Aorta (tissue), 5 donors: ENCODE measurements around the gene MACF1. TPM values are rescaled to one million over a fixed set of nuclear protein-coding genes. Genes with fewer than 3 reads are reported as not detected.

Experiments
- ATAC-seq: fragments of 200-7000 bp; cut with Tn5 transposase; one replicate; pipeline ENCODE4 v1.9.1; 2022; ENCODE audit warnings: moderate library complexity; ENCODE audit not compliant: low FRiP score
- DNase-seq, 2 donors: peaks; one replicate each; pipeline ENCODE4 v3.0.0-alpha.2; 2020
- H3K27ac ChIP-seq, 2 donors: one replicate each; pipeline ENCODE4 v1.5.1; 2013; ENCODE audit warnings: low read length in 2 of 2, mild to moderate bottlenecking in 2 of 2, moderate library complexity in 2 of 2, control low read depth in 1 of 2, inconsistent platforms in 1 of 2, low read depth in 1 of 2
- H3K27me3 ChIP-seq, 2 donors: one replicate each; pipeline ENCODE4 v1.6.1; 2013; ENCODE audit warnings: control low read depth in 1 of 2, low read length in 1 of 2, mild to moderate bottlenecking in 1 of 2, moderate library complexity in 1 of 2; ENCODE audit not compliant: insufficient read depth in 2 of 2, control insufficient read depth in 1 of 2
- H3K36me3 ChIP-seq, 2 donors: one replicate each; pipeline ENCODE4 v1.6.1; 2013; ENCODE audit warnings: control low read depth in 1 of 2, low read length in 1 of 2, mild to moderate bottlenecking in 1 of 2; ENCODE audit not compliant: insufficient read depth in 2 of 2, control insufficient read depth in 1 of 2
- H3K4me1 ChIP-seq, 2 donors: one replicate each; pipeline ENCODE4 v1.6.1; 2013; ENCODE audit warnings: low read length in 2 of 2, control low read depth in 1 of 2, mild to moderate bottlenecking in 1 of 2, moderate library complexity in 1 of 2; ENCODE audit not compliant: insufficient read depth in 2 of 2, control insufficient read depth in 1 of 2
- H3K4me3 ChIP-seq, 2 donors: one replicate each; pipeline ENCODE4 v1.5.1; 2013; ENCODE audit warnings: low read length in 2 of 2, control low read depth in 1 of 2, mild to moderate bottlenecking in 1 of 2
- H3K9me3 ChIP-seq: one replicate; pipeline ENCODE4 v1.6.1; 2013; ENCODE audit warnings: mild to moderate bottlenecking, low read length; ENCODE audit not compliant: control insufficient read depth
- WGBS, 2 donors: extraction: QIAGEN DNeasy Blood & Tissue Kit; methylation state at CpG; one replicate each; pipeline ENCODE4 v1.1.7; 2013; 5-methylcytosine and 5-hydroxymethylcytosine counted together
- intact Hi-C, 2 donors: fragments of 100-400 bp; cut with DNase I; formaldehyde crosslinking; loops; one replicate each; pipeline versions ENCODE4 v1.14.2 to v1.15.0; 2022
- polyA plus RNA-seq, 2 donors: library from polyadenylated mRNA; stranded (reverse); fragments of 200-250 nt; gene quantifications; one replicate each; pipeline ENCODE4 v1.2.3, GENCODE V29; 2013
- total RNA-seq, 2 donors: library from RNA; stranded (reverse); fragmentation: NEBNext Ultra II Directional; extraction: Animal tissue kit (Norgen Biotek cat#: 25700); gene quantifications; one replicate each; pipeline ENCODE4 v1.2.1, GENCODE V29; 2021
- donor health status: healthy with polysubstance abuse.
- donor health status: Bipolar disorder and iron deficiency.
- donor health status: DM: no; HTN: no; CAD: no.
- donor health status: DM: no; HTN: no; CAD: no.
- donor health status: DM: yes; HTN: yes; CAD: no.

Gene MACF1
- total and polyA plus RNA-seq, 4 donors, result 38.9 to 785 (median 386) TPM

DNA sequence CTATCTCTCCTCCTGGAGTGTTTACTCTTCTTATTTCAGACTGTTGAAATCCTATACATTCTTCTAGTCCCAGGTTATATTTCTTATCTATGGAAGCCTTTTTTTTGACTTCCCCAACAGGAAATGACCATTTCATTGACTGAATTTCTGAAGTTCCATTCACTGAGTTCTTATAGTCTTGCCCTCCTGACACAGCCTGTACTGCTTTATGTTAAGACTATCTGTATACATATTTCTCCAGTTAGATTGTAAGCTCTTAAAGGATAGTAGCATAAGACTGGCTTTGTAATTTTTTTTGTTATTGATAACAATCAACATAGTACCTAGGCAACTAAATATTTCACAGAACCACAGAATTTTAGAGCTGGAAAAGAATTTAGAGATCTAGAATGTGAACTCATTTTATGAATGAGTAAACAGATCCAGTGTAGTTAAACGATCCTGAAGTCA lies 14.9 kb upstream of the MACF1 start:
- no peak for ATAC-seq
- Histone ChIP-seq H3K27ac (peak overlapping the region in 1 of 2 donors; percentile 87), H3K36me3 (no peaks in the 10 kb centered on the region), H3K9me3 (no peaks in the 10 kb centered on the region), H3K4me1 (peaks cover 0 to 2% of the 10 kb centered on the region in 2 donors), H3K27me3 (no peaks in the 10 kb centered on the region), H3K4me3 (no peak overlapping the region)
- intact Hi-C loops, result loop anchor here in 1 of 2 donors (5.0 kb wide), 1 partner anchor 82 kb away; no protein-coding TSS in a partner anchor
- 6 to 9% methylated on average over 1 of the region's 1 CpG for WGBS, 2 donors
- DNase-seq, result no peak

DNA sequence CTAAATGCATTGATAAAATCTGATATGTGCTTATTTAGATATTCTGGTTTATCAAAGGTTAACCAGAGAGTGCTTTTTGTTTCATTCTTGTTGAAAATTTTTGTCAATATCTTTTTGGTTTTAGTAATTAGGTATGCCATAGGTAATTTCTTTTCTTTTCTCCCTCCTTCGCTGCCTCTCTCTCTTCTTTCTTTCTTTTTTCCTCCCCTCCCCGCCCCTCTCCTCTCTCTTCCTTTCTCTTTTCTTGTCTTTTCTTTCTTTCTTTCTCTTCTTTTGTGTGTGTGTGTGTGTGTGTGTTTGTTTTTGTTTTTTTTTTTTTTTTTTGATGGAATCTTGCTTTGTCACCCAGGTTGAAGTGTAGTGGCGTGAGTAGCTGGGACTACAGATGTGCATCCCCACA lies 14.4 kb upstream of the MACF1 start:
- H3K4me3 ChIP-seq, result no peak overlapping the region
- H3K27me3 ChIP-seq, result no peaks in the 10 kb centered on the region
- H3K27ac ChIP-seq, result no peak overlapping the region
- H3K9me3 ChIP-seq, result no peaks in the 10 kb centered on the region
- H3K4me1 ChIP-seq, result peaks cover 0 to 6% of the 10 kb centered on the region in 2 donors
- intact Hi-C loops, result loop anchor here in 1 of 2 donors (5.0 kb wide), 1 partner anchor 83 kb away; no protein-coding TSS in a partner anchor
- no peaks in the 10 kb centered on the region for H3K36me3 ChIP-seq
- DNase-seq (no peak), ATAC-seq (no peak)
- WGBS, 2 donors, result 85 to 86% methylated on average over 3 of the region's 3 CpGs

DNA sequence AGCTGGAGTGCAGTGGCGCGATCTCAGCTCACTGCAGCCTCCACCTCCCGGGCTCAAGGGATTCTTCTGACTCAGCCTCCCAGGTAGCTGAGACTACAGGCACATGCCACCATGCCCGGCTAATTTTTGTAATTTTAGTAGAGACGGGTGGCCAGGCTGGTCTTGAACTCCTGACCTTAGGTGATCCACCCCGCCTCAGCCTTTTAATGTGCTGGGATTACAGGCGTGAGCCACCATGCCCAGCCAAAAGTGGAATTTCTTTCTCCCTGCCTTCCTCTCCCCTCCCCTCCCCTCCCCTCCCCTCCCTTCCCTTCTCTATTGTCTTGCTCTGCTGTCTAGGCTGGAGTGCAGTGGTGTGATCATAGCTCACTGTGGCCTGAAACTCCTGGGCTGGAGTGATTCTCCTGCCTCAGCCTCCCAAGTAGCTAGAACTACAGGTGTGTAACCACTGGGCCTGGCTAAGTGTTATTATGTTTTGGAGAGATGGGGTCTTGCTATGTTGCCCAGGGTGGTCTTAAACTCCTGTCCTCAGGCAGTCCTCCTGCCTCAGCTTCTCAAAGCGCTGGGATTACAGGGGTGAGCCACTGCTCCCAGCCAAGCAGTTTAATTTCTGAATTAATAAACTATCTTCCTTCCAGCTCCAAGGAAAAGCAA lies 10.0 kb upstream of the MACF1 start:
- no peaks in the 10 kb centered on the region for H3K27me3 ChIP-seq
- no peak for ATAC-seq
- no peaks in the 10 kb centered on the region for H3K36me3 ChIP-seq
- peaks cover 2 to 11% of the 10 kb centered on the region in 2 donors for H3K4me1 ChIP-seq
- no peak overlapping the region for H3K4me3 ChIP-seq
- H3K9me3 ChIP-seq, result no peaks in the 10 kb centered on the region
- DNase-seq, result no peak
- intact Hi-C loops, result loop anchor here in 1 of 2 donors (5.0 kb wide), 1 partner anchor 87 kb away; no protein-coding TSS in a partner anchor
- 69 to 72% methylated on average over 8 of the region's 8 CpGs for WGBS, 2 donors
- H3K27ac ChIP-seq, result peak overlapping the region; percentile 53 to 85

- Histone ChIP-seq H3K4me1 (peaks cover 2 to 11% of the 10 kb centered on the region in 2 donors), H3K27ac (peak overlapping the region; percentile 59 to 72), H3K36me3 (no peaks in the 10 kb centered on the region), H3K27me3 (no peaks in the 10 kb centered on the region), H3K9me3 (no peaks in the 10 kb centered on the region), H3K4me3 (no peak overlapping the region)
- DNase-seq (no peak), ATAC-seq (no peak)
- WGBS, 2 donors, result 10 to 15% methylated on average over 5 of the region's 5 CpGs
- intact Hi-C loops, result no loop called here
Measured at GRCh38 chr1:39195166-39196111, 9.1 kb upstream of the MACF1 start.

DNA sequence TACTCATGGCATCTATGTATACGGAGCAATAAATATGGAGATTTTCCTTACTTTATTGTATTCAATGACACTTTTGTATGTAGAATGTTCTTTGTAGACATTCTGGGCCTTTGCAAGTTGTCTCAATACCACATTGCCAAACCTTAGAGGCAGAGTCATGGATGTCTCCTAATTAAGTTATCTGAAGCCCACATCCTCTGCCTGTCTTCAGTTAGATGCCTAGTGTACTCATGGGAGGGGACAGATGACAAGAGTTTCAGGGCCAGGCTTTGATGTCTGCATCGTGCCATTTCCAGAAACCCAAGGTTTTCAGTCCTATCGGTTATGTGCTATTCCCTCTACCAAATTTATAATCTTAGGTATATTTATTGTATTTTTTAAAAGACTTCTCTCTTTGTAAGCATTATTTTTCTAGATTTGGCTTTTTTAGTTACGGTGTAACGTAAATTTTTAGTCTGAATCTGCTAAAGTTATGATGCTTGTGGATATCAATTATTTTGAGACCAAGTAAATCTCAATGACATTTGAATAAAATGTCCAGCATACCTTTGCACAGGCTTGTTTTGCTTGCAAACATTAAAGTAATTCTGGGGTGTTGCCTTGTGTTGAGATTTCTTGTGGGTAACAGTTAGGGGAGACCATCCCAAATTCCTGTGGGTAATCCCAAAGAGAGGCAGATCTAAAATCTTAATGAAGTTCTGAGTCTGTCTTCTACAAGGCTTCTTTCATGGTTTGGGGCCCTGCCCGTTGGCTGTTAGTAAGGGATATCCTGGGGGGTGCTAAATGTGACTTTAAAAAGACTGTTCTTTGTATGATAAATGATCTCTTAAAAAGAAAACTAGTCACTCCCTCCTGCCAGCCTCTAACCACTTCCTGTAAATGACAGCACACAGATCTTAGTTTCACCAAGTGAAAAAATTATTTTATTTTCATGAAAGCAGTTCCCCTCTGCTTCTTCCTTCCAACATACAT lies 8.0 kb upstream of the MACF1 start:
- intact Hi-C loops, result no loop called here
- H3K27ac ChIP-seq, result peak overlapping the region; percentile 64 to 82
- H3K4me3 ChIP-seq, result no peak overlapping the region
- no peak for DNase-seq
- ATAC-seq, result no peak
- WGBS, 2 donors, result 73 to 75% methylated on average over 6 of the region's 6 CpGs
- H3K4me1 ChIP-seq, result peaks cover 2 to 10% of the 10 kb centered on the region in 2 donors
- no peaks in the 10 kb centered on the region for H3K27me3 ChIP-seq
- no peaks in the 10 kb centered on the region for H3K36me3 ChIP-seq
- H3K9me3 ChIP-seq, result no peaks in the 10 kb centered on the region

GRCh38 chr1:39199593-39199992 lies 4.9 kb upstream of the MACF1 start:
- Histone ChIP-seq H3K4me1 (peaks cover 2 to 9% of the 10 kb centered on the region in 2 donors), H3K27me3 (no peaks in the 10 kb centered on the region), H3K27ac (no peak overlapping the region), H3K4me3 (no peak overlapping the region), H3K9me3 (no peaks in the 10 kb centered on the region), H3K36me3 (no peaks in the 10 kb centered on the region)
- intact Hi-C loops, result no loop called here
- 85 to 100% methylated on average over 1 of the region's 1 CpG for WGBS, 2 donors
- ATAC-seq (no peak), DNase-seq (no peak)

DNA sequence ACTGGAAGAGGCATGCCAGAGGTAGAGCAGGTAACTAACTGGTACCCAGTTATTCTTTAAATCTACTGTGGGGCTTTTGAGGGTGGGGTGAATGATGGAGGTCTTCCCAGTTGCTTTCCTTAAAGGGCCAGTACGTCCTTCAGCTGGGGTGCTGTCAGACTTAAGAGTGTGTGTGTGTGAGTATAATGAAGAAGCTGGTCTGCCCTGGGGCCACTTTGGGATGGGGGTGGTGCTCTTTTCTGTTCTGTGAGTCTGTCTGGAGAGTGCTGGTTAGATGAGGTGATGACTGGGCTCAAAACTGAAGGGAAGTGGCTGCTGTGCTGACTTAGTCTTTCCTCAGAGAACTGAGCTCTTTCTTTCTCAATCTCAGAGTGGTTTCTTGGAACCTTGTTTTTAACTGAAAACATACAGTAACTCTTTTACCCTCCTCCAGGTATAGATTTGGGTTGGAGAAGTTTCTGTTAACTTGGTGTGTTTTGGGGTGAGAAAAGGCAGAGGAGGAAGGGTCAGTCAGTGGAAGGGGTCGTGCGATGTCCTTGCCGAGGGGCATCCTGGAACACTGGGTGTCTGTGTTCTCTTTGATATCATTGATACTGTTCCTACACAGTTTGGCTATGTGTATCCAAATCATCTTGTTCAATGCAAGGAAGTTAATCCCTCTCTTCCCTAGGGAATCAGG lies 746 bp downstream of the MACF1 start:
- Histone ChIP-seq H3K36me3 (no peaks in the 10 kb centered on the region), H3K9me3 (no peaks in the 10 kb centered on the region), H3K27ac (peak overlapping the region; percentile 77 to 92), H3K4me1 (no peaks in the 10 kb centered on the region), H3K27me3 (no peaks in the 10 kb centered on the region), H3K4me3 (peak overlapping the region; percentile 62 to 83)
- intact Hi-C loops, result loop anchor here (5.0 kb wide), 1 partner anchor 52 kb away; no protein-coding TSS in a partner anchor
- peak in 1 of 2 donors; percentile 74 for DNase-seq
- peak; percentile 83 for ATAC-seq
- 6% methylated on average over 4 of the region's 4 CpGs for WGBS, 2 donors
